Duodenal mucosa (tissue), 2 donors: ENCODE data around the gene ST6GALNAC5.

Experiments
- H3K27ac ChIP-seq: one replicate; pipeline ENCODE4 v1.7.0; 2013; ENCODE audit warnings: low read depth, low read length
- H3K27me3 ChIP-seq, 2 donors: one replicate each; pipeline ENCODE4 v1.7.0; 2013; ENCODE audit warnings: low read length in 2 of 2, control low read depth in 1 of 2; ENCODE audit not compliant: insufficient read depth in 2 of 2, control insufficient read depth in 1 of 2
- H3K36me3 ChIP-seq, 2 donors: one replicate each; pipeline ENCODE4 v1.7.0; 2013; ENCODE audit warnings: low read length in 2 of 2, control low read depth in 1 of 2; ENCODE audit not compliant: insufficient read depth in 2 of 2, control insufficient read depth in 1 of 2
- H3K4me1 ChIP-seq, 2 donors: one replicate each; pipeline ENCODE4 v1.7.0; 2013; ENCODE audit warnings: low read length in 2 of 2, control low read depth in 1 of 2; ENCODE audit not compliant: insufficient read depth in 2 of 2, control insufficient read depth in 1 of 2
- H3K4me3 ChIP-seq, 2 donors: one replicate each; pipeline ENCODE4 v1.7.0; 2013; ENCODE audit warnings: low read length in 2 of 2, low read depth in 1 of 2
- H3K9ac ChIP-seq, 2 donors: one replicate each; pipeline ENCODE4 v1.7.0; 2013; ENCODE audit warnings: low read length in 2 of 2, low read depth in 1 of 2
- H3K9me3 ChIP-seq, 2 donors: one replicate each; pipeline ENCODE4 v1.7.0; 2013; ENCODE audit warnings: low read length in 2 of 2, control low read depth in 1 of 2; ENCODE audit not compliant: control insufficient read depth in 1 of 2

ST6GALNAC5 gene

GRCh38 chr1:77024500-77024899 lies 157.2 kb downstream of the ST6GALNAC5 start:
- Histone ChIP-seq H3K4me1 (no peaks in the 10 kb centered on the region), H3K27me3 (no peaks in the 10 kb centered on the region), H3K27ac (no peak overlapping the region), H3K4me3 (no peak overlapping the region), H3K36me3 (no peaks in the 10 kb centered on the region), H3K9me3 (no peaks in the 10 kb centered on the region), H3K9ac (no peak overlapping the region)

GRCh38 chr1:77025599-77025998 lies 158.3 kb downstream of the ST6GALNAC5 start:
- no peaks in the 10 kb centered on the region for H3K4me1 ChIP-seq
- no peaks in the 10 kb centered on the region for H3K36me3 ChIP-seq
- H3K4me3 ChIP-seq: no peak overlapping the region
- H3K27ac ChIP-seq: no peak overlapping the region
- H3K9me3 ChIP-seq: no peaks in the 10 kb centered on the region
- no peaks in the 10 kb centered on the region for H3K27me3 ChIP-seq
- H3K9ac ChIP-seq: no peak overlapping the region

GRCh38 chr1:77026135-77026534 lies 158.9 kb downstream of the ST6GALNAC5 start:
- Histone ChIP-seq H3K27ac (no peak overlapping the region), H3K27me3 (no peaks in the 10 kb centered on the region), H3K4me3 (no peak overlapping the region), H3K4me1 (no peaks in the 10 kb centered on the region), H3K36me3 (no peaks in the 10 kb centered on the region), H3K9me3 (no peaks in the 10 kb centered on the region), H3K9ac (no peak overlapping the region)

- no peaks in the 10 kb centered on the region for H3K9me3 ChIP-seq
- no peak overlapping the region for H3K9ac ChIP-seq
- no peaks in the 10 kb centered on the region for H3K36me3 ChIP-seq
- no peak overlapping the region for H3K27ac ChIP-seq
- no peaks in the 10 kb centered on the region for H3K27me3 ChIP-seq
- no peak overlapping the region for H3K4me3 ChIP-seq
- no peaks in the 10 kb centered on the region for H3K4me1 ChIP-seq
Measured at GRCh38 chr1:77026640-77027039, 159.4 kb downstream of the ST6GALNAC5 start.

- no peaks in the 10 kb centered on the region for H3K4me1 ChIP-seq
- H3K9ac ChIP-seq: no peak overlapping the region
- H3K9me3 ChIP-seq: no peaks in the 10 kb centered on the region
- no peak overlapping the region for H3K4me3 ChIP-seq
- no peaks in the 10 kb centered on the region for H3K27me3 ChIP-seq
- H3K27ac ChIP-seq: no peak overlapping the region
- H3K36me3 ChIP-seq: no peaks in the 10 kb centered on the region
Measured at GRCh38 chr1:77027847-77028246, 160.6 kb downstream of the ST6GALNAC5 start.

DNA sequence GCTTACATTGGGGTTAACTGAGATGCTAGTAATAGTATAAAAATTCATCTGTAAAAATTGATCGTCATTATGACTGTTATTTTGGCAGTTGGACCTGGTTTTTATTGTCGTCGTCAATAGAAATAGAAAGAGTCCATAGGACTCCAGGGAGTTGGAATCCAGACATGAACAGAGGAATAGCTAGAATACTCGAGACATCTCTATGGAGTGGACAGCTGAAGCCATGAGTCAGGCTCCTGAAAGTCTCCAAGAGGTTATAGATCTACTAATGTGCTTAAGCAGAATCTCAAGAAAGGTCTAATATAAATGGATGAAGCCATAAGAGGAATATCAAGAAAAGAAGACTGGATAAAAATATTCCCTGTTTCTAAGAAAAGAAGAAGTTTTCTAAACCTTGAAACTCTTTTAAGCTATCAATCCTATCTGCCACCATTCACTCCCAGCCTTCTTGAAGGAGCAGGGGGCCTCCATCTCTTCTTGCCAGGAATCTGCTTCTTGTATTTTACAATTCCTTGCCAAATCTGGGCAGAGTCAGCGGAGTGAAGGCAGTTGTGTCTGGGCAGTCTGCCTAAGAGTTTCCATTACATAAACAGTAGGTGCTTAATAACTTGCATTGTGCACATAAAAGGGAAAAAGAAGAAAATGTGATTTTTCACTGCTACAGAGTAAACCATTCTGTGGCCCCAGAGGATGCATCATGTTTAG lies 163.3 kb downstream of the ST6GALNAC5 start:
- no peaks in the 10 kb centered on the region for H3K9me3 ChIP-seq
- H3K27me3 ChIP-seq: no peaks in the 10 kb centered on the region
- H3K4me3 ChIP-seq: no peak overlapping the region
- no peak overlapping the region for H3K9ac ChIP-seq
- no peak overlapping the region for H3K27ac ChIP-seq
- no peaks in the 10 kb centered on the region for H3K4me1 ChIP-seq
- no peaks in the 10 kb centered on the region for H3K36me3 ChIP-seq

DNA sequence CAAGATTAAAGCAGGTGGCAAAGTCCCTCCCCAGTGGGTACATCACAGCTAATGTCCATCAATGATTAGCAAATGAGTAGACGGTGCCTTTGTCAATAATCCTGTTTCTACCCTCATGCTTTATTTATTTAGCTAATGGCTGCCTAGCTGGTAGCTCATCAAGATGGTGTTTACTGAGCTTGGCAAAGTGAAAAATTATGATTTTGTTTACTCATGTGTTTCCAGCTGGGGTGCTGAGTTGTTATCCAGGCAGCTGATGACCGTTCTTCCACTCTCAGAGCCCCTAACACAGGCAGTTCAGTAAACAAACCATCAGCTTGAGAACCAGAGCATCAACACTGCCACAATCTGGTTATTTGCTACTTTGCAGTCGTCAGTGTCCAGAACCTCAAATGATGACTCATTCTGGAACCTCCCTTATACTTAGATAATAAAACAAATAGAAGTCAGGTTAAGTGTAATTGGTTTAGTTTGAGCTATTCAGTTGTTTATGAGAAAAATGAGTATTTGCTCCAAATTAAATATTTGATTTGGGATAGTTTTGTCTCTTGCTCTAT lies 163.9 kb downstream of the ST6GALNAC5 start:
- Histone ChIP-seq H3K9ac (no peak overlapping the region), H3K4me1 (no peaks in the 10 kb centered on the region), H3K27ac (no peak overlapping the region), H3K27me3 (no peaks in the 10 kb centered on the region), H3K4me3 (no peak overlapping the region), H3K36me3 (no peaks in the 10 kb centered on the region), H3K9me3 (no peaks in the 10 kb centered on the region)

DNA sequence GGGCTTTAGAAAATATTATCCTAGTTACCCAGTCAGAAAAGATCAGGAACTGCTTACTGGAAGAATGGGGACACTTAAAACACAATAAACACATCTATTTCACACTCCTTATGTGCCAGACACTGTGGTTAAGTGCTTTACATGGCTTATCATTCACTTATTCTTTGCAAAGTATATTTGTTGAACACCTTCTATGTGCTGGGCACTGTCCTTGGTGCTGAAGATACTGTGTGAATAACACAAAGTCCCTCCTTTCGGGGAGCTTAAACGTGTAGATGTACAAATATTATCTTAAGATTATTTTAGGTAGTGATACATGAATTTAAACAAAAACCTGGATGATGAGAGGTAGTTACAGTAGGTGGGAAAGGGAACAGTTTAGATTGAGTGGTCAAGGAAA lies 169.3 kb downstream of the ST6GALNAC5 start:
- no peaks in the 10 kb centered on the region for H3K27me3 ChIP-seq
- no peaks in the 10 kb centered on the region for H3K4me1 ChIP-seq
- H3K27ac ChIP-seq: no peak overlapping the region
- H3K4me3 ChIP-seq: no peak overlapping the region
- no peaks in the 10 kb centered on the region for H3K9me3 ChIP-seq
- no peak overlapping the region for H3K9ac ChIP-seq
- no peaks in the 10 kb centered on the region for H3K36me3 ChIP-seq

DNA sequence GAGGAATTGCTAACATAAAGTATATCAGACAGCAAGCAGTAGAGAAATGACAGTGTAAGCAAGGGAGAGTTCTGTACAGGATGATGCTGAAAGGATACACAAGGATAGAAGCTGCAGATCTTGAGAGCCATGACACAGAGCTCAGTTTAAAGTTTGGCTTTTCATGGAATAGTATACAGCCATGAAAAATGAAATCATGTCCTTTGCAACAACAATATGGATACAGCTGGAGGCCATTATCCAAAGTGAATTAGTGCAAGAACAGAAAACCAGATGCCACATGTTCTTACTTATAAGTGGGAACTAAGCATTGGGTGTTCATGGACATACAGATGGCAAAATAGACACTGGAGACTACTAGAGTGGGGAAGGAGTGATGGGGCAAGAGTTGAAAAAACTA lies 169.8 kb downstream of the ST6GALNAC5 start:
- no peaks in the 10 kb centered on the region for H3K4me1 ChIP-seq
- H3K27me3 ChIP-seq: no peaks in the 10 kb centered on the region
- H3K9me3 ChIP-seq: no peaks in the 10 kb centered on the region
- H3K9ac ChIP-seq: no peak overlapping the region
- H3K27ac ChIP-seq: no peak overlapping the region
- no peak overlapping the region for H3K4me3 ChIP-seq
- H3K36me3 ChIP-seq: no peaks in the 10 kb centered on the region

GRCh38 chr1:77038000-77038399 lies 170.7 kb downstream of the ST6GALNAC5 start:
- H3K27me3 ChIP-seq: no peaks in the 10 kb centered on the region
- no peak overlapping the region for H3K4me3 ChIP-seq
- H3K27ac ChIP-seq: no peak overlapping the region

More at GRCh38 chr1:77038000-77038399, 170.7 kb downstream of the ST6GALNAC5 start:
- Histone ChIP-seq H3K4me1 (no peaks in the 10 kb centered on the region), H3K36me3 (no peaks in the 10 kb centered on the region), H3K9ac (no peak overlapping the region), H3K9me3 (no peaks in the 10 kb centered on the region)
